ENCODE measurements around the gene DNASE1L1. TPM values are rescaled to one million over a fixed set of nuclear protein-coding genes. Genes with fewer than 3 reads are reported as not detected.
A peak's percentile ranks its signal among the peaks of the same experiment; 100 is the strongest.

DNASE1L1 gene
- total and polyA plus RNA-seq, 4 donors, result 9.9 to 24.6 (median 14.9) TPM

DNA sequence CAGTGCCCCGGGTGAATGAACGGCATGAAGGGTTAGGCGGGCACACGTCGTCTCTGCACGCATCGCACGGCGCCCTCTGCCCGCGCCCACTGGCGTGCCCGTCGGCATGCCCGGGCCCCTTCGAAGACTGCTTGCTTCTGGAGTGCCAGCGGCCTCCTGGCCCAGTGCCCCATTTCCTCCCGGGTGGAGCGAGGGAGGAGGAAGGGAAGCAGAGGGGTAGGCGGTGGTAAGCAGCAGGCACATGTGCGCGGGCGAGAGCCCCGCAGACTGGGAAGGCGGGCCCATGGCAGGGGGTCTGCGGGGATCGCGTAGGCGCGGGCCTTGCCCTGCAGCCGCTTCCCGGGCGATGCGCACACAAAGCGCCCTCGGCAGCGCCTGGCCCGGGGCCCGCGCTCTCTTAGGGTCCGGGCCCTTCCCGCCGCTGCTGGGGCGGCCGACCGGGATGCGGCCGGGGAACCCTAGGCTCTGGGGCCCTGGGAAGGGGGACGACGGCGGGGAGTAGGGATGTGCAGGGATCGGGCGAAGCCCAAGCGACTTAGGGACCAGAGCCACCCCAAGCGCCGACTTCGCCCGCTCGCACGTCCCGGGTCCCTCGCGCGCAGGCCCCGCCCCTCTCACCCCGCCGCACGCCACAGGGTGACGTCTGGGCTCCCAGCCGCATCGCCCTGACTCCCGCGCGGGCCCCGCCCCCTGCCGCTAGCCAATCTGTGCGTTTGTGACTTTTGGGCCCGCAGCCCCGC, 30.8 kb downstream of the DNASE1L1 start:
- no peaks in the 10 kb centered on the region for H3K9me3 ChIP-seq (ENCODE audit: control insufficient read depth, insufficient read depth, low read length)
- H3K27me3 ChIP-seq (ENCODE audit: control insufficient read depth, insufficient read depth, low read length), result no peaks in the 10 kb centered on the region
- 21% methylated on average over 69 of the region's 79 CpGs for WGBS (ENCODE audit: insufficient coverage)
- peak in 2 of 6 donors; percentile 76 to 86 for DNase-seq (ENCODE audit: low read depth in 4 of 6, low spot score in 6 of 6)
- H3K27ac ChIP-seq (ENCODE audit: low read depth, low read length), result peak overlapping the region; percentile 94
- H3K4me1 ChIP-seq (ENCODE audit: control insufficient read depth, insufficient read depth, low read length), result peaks cover 41% of the 10 kb centered on the region
- H3K4me3 ChIP-seq (ENCODE audit: low read depth, low read length), result peak overlapping the region; percentile 38
- peaks cover 16% of the 10 kb centered on the region for H3K36me3 ChIP-seq (ENCODE audit: control insufficient read depth, insufficient read depth, low read length)

DNA sequence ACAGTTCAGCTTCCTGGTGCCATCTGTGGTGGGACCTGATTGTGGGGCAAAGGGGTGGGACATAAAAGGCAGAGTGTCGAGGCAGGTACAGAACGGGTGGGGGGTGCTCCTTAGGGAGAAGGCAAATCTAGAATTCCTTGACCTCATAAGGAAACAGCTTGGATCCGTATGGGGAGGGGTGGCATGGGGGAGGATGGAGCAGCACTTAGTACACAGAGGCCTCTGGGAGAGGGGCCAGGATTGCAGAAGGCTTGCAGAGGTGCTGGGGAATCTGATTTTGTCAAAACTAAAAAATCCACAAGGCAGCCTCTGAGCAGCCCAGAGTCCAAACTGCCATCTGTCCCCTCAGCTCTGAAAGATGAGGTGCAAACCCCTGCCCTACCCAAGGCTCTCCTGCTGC, 32.3 kb downstream of the DNASE1L1 start:
- WGBS (ENCODE audit: insufficient coverage), result 76% methylated on average over 3 of the region's 3 CpGs
- Histone ChIP-seq H3K4me3 (ENCODE audit: low read depth, low read length) (no peak overlapping the region), H3K27ac (ENCODE audit: low read depth, low read length) (no peak overlapping the region), H3K36me3 (ENCODE audit: control insufficient read depth, insufficient read depth, low read length) (peaks cover 13% of the 10 kb centered on the region), H3K27me3 (ENCODE audit: control insufficient read depth, insufficient read depth, low read length) (no peaks in the 10 kb centered on the region), H3K4me1 (ENCODE audit: control insufficient read depth, insufficient read depth, low read length) (peaks cover 55% of the 10 kb centered on the region), H3K9me3 (ENCODE audit: control insufficient read depth, insufficient read depth, low read length) (no peaks in the 10 kb centered on the region)
- DNase-seq (ENCODE audit: low read depth in 4 of 6, low spot score in 6 of 6), result no peak

DNA sequence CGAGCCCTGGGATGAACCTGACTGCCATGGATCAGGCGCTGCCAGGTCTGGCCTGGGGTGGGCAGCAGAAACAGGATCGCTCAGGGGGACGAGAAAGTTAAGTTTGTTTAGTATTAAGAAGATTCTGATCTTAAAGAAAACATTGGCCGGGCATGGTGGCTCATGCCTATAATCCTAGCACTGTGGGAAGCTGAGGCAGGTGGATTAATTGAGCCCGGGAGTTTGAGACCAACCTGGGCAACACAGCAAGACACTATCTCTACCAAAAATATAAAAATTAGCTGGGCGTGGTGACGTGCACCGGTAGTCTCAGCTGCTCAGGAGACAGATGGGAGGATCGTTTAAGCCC, 33.9 kb downstream of the DNASE1L1 start:
- no peak for DNase-seq (ENCODE audit: low read depth in 4 of 6, low spot score in 6 of 6)
- H3K27ac ChIP-seq (ENCODE audit: low read depth, low read length), result no peak overlapping the region
- peaks cover 51% of the 10 kb centered on the region for H3K4me1 ChIP-seq (ENCODE audit: control insufficient read depth, insufficient read depth, low read length)
- H3K36me3 ChIP-seq (ENCODE audit: control insufficient read depth, insufficient read depth, low read length), result peaks cover 3% of the 10 kb centered on the region
- no peaks in the 10 kb centered on the region for H3K27me3 ChIP-seq (ENCODE audit: control insufficient read depth, insufficient read depth, low read length)
- H3K4me3 ChIP-seq (ENCODE audit: low read depth, low read length), result no peak overlapping the region
- H3K9me3 ChIP-seq (ENCODE audit: control insufficient read depth, insufficient read depth, low read length), result no peaks in the 10 kb centered on the region
- 64% methylated on average over 8 of the region's 10 CpGs for WGBS (ENCODE audit: insufficient coverage)

DNA sequence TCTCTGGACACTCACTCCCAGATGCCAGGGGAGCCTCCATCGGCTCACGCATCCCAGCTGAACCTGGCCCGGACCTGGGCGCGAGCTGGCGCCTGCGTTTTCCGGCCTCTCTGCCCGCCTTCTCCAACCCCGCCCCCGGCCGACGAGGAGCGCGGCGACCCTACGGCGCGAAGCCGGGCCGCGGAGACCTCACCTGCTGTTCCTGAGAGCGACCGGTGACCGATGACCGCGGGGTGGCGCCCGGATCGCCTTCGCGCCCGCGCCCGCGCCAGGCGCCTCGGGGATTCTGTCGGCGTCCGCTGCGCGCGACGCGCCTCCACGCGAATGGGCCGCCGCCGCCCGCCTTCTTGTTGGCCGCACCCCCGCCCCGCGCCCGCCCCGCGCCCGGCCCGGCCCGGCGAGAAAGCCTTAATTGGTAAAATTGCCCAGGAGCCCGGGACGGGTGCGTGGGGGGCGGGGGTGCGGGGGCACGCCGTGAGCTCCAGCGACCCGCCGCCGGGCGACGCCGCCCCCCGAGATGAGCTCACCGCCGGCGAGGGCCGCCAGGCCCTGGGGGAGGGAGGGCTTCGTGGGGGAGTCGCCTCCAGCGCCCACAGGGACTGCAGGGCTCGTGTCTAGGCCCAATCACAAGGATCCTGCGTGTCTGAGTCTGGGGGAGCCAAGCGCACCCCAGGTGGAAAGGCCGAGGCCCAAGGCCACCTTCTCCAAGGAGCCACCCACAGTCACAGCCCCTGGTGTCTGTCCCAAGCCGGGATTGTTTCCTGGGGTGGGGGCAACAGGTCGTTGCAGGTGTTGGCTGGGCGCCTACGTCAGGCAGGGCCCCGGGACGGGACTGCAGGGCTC, 34.5 kb downstream of the DNASE1L1 start, which contains the start of gene FLNA:
Gene FLNA, minus strand, starts transcription at position 322 of the 843 bp plus-strand sequence. CDS start 3,389 bp downstream, outside the sequence.
- Histone ChIP-seq H3K27me3 (ENCODE audit: control insufficient read depth, insufficient read depth, low read length) (no peaks in the 10 kb centered on the region), H3K36me3 (ENCODE audit: control insufficient read depth, insufficient read depth, low read length) (no peaks in the 10 kb centered on the region), H3K27ac (ENCODE audit: low read depth, low read length) (no peak within 1 kb of the TSS), H3K4me3 (ENCODE audit: low read depth, low read length) (peak within 1 kb of the TSS; percentile 24), H3K4me1 (ENCODE audit: control insufficient read depth, insufficient read depth, low read length) (peaks cover 50% of the 10 kb centered on the region), H3K9me3 (ENCODE audit: control insufficient read depth, insufficient read depth, low read length) (no peaks in the 10 kb centered on the region)
- WGBS (ENCODE audit: insufficient coverage), result 25% methylated on average over 91 of the region's 95 CpGs
- DNase-seq (ENCODE audit: low read depth in 4 of 6, low spot score in 6 of 6), result peak in 2 of 6 donors; percentile 35

DNA sequence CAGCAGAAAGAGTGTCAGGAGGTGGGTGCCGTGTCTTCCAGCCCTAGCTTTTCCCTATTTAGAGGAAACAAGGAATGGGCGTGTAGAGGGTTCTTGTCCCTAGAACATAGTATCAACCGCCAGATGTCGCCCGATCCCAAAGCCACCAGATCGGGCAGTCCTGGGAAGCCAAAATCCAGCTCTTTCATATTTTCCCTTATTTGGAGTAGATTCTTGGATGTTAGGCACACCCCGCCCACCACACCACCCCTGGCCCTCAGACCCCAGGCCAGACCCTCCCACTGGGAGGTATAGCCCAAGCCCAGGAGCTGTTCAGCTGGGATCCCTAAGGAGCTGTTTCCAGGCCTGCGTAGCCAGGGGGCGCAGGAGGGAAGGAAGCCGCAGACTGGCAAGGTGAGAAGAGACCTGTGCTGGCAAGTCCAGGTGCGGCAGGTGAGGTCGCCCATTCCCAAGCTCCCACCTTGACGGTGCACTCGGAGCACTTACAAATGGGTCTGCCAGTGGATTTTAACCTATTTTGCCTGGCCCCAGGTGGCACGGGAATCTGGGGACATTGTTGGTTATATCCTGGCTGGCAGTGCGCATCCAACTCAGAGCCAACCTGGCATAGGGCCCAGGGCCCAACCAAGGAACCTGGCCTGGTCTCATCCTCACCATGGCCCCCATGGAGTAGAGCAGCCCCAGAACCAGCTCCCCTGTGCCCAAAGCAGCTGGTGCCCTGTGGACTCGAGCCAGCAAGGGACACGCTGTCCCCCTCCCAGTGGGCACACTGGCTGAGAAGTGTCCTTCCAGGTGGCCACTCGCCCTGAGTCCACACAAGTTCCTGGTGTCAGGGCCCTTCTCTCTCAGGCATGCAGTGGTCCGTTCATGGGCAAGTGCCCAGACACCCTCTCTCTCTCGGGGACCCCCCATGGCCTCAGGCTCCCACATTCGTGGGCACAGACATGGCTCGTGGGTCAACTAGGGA, 35.4 kb downstream of the DNASE1L1 start:
- WGBS (ENCODE audit: insufficient coverage), result 41% methylated on average over 17 of the region's 23 CpGs
- peaks cover 5% of the 10 kb centered on the region for H3K36me3 ChIP-seq (ENCODE audit: control insufficient read depth, insufficient read depth, low read length)
- no peak overlapping the region for H3K27ac ChIP-seq (ENCODE audit: low read depth, low read length)
- no peaks in the 10 kb centered on the region for H3K27me3 ChIP-seq (ENCODE audit: control insufficient read depth, insufficient read depth, low read length)
- H3K9me3 ChIP-seq (ENCODE audit: control insufficient read depth, insufficient read depth, low read length), result no peaks in the 10 kb centered on the region
- H3K4me3 ChIP-seq (ENCODE audit: low read depth, low read length), result peak overlapping the region; percentile 24
- DNase-seq (ENCODE audit: low read depth in 4 of 6, low spot score in 6 of 6), result peak in 2 of 6 donors; percentile 81 to 87
- peaks cover 58% of the 10 kb centered on the region for H3K4me1 ChIP-seq (ENCODE audit: control insufficient read depth, insufficient read depth, low read length)

DNA sequence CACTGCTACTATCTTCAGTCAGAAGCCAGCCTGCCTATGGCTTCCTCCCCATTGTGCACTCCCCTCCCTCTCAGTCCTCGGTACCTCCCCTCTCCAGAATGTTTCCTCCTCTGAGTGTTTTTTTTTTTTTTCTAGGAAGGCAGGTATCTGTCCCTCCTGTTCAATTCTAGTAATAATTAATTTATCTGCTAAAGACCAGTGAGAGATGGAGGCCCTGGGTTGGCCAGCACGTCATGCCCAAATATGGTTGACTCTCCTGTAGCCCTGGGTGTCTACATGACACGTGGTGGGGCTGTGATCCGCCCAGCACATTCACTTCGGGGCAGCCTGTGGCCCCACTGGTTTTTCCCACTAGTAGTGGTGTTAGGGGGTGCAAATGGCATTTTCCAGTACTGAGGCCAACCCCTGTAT, 36.4 kb downstream of the DNASE1L1 start:
- Histone ChIP-seq H3K27ac (ENCODE audit: low read depth, low read length) (no peak overlapping the region), H3K27me3 (ENCODE audit: control insufficient read depth, insufficient read depth, low read length) (no peaks in the 10 kb centered on the region), H3K4me3 (ENCODE audit: low read depth, low read length) (no peak overlapping the region), H3K36me3 (ENCODE audit: control insufficient read depth, insufficient read depth, low read length) (peaks cover 13% of the 10 kb centered on the region), H3K4me1 (ENCODE audit: control insufficient read depth, insufficient read depth, low read length) (peaks cover 63% of the 10 kb centered on the region), H3K9me3 (ENCODE audit: control insufficient read depth, insufficient read depth, low read length) (no peaks in the 10 kb centered on the region)
- DNase-seq (ENCODE audit: low read depth in 4 of 6, low spot score in 6 of 6), result no peak
- WGBS (ENCODE audit: insufficient coverage), result 42% methylated on average over 2 of the region's 5 CpGs

DNA sequence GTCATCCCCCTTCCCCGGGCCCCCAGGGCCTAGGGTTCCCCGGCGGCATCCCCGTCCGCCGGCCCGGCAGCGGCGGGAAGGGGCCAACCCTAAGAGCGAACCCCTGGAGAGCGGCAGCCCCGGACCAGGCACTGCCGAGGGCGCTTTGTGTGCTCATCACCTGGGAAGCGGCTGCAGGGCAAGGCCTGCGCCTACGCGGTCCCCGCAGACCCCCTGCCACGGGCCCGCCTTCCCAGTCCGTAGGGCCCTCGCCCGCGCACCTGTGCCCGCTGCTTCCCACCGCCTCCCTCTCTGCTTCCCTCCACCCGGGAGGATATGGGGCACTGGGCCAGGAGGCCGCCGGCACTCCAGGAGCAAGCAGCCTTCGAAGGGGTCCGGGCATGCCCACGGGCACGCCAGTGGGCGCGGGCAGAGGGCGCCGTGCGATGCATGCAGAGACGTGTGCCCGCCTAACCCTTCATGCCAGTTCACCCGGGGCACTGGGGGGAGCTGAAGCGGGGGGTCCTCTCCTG, 37.2 kb downstream of the DNASE1L1 start:
- Histone ChIP-seq H3K36me3 (ENCODE audit: control insufficient read depth, insufficient read depth, low read length) (peaks cover 21% of the 10 kb centered on the region), H3K27ac (ENCODE audit: low read depth, low read length) (peak overlapping the region; percentile 52), H3K4me3 (ENCODE audit: low read depth, low read length) (peak overlapping the region; percentile 48), H3K4me1 (ENCODE audit: control insufficient read depth, insufficient read depth, low read length) (peaks cover 65% of the 10 kb centered on the region), H3K27me3 (ENCODE audit: control insufficient read depth, insufficient read depth, low read length) (no peaks in the 10 kb centered on the region), H3K9me3 (ENCODE audit: control insufficient read depth, insufficient read depth, low read length) (no peaks in the 10 kb centered on the region)
- no peak for DNase-seq (ENCODE audit: low read depth in 4 of 6, low spot score in 6 of 6)
- 38% methylated on average over 42 of the region's 43 CpGs for WGBS (ENCODE audit: insufficient coverage)

DNA sequence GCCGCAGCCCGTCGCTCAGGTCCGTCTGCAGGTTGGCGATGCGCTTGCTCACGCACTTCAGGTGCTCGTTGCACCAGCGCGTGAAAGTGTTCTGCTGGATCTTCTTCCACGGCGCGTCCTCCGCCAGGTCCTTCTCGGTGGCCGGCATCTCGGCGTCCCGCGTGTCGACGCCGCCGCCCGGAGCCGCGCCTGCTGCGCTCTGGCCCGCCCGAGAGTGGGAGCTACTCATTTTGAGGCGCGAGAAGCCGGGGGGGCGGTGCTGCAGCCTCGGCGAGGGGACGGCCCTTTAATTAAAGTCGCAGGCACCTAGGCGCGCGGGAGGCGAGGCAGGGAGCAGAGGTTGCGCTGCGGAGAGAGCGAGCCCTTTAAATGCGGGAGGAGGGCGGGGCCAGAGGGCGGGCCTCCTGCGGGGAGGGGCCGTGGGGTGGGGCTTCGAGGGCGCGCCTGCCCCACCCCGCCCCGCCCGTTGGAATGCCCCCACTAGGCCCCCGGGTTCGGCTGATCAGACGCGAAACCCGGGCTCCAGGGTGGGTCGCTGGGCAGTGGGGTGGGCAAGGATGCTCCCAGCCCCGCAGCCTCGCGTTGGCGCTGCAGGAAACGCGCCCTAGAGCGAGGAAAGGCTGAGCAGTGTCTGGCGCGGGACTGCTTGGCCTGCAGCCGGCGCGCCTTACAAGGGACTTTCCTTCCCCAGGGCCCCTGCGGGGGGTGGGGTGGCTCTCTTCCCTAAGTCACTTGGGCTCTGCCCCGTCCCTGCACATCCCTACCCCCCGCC, 37.9 kb downstream of the DNASE1L1 start:
- WGBS (ENCODE audit: insufficient coverage), result 18% methylated on average over 75 of the region's 77 CpGs
- Histone ChIP-seq H3K27me3 (ENCODE audit: control insufficient read depth, insufficient read depth, low read length) (no peaks in the 10 kb centered on the region), H3K27ac (ENCODE audit: low read depth, low read length) (peak overlapping the region; percentile 80), H3K9me3 (ENCODE audit: control insufficient read depth, insufficient read depth, low read length) (no peaks in the 10 kb centered on the region), H3K4me3 (ENCODE audit: low read depth, low read length) (peak overlapping the region; percentile 77), H3K36me3 (ENCODE audit: control insufficient read depth, insufficient read depth, low read length) (peaks cover 27% of the 10 kb centered on the region), H3K4me1 (ENCODE audit: control insufficient read depth, insufficient read depth, low read length) (peaks cover 70% of the 10 kb centered on the region)
- peak in 3 of 6 donors; percentile 80 to 97 (median 96) for DNase-seq (ENCODE audit: low read depth in 4 of 6, low spot score in 6 of 6)

Measured in spinal cord (tissue), 10 donors.